ENCODE results near the gene COQ6.

The COQ6 gene

DNA sequence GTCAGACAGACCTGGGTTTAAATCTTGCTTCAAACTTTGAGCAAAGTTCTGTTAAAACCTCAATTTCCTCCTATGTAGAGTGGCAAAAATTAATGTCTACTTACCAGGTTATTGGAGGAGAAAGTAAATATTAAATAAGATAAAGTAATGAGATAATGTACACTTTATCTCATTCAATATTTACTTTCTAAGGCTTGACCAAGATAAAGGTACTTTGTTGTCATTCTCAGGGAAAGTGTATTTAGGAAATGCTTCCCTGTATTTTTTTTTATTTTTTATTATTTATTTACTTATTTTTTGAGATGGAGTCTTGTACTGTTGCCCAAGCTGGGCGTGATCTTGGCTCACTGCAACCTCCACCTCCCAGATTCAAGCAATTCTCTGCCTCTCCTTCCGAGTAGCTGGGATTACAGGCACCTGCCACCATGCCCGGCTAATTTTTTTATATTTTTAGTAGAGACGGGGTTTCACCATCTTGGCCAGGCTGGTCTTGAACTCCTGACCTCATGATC, 4.9 kb upstream of the COQ6 start:
- H3K4me3 ChIP-seq (ENCODE audit: control insufficient read depth, low read depth, low read length) = no peak overlapping the region
- TF ChIP-seq, protein P1, sequence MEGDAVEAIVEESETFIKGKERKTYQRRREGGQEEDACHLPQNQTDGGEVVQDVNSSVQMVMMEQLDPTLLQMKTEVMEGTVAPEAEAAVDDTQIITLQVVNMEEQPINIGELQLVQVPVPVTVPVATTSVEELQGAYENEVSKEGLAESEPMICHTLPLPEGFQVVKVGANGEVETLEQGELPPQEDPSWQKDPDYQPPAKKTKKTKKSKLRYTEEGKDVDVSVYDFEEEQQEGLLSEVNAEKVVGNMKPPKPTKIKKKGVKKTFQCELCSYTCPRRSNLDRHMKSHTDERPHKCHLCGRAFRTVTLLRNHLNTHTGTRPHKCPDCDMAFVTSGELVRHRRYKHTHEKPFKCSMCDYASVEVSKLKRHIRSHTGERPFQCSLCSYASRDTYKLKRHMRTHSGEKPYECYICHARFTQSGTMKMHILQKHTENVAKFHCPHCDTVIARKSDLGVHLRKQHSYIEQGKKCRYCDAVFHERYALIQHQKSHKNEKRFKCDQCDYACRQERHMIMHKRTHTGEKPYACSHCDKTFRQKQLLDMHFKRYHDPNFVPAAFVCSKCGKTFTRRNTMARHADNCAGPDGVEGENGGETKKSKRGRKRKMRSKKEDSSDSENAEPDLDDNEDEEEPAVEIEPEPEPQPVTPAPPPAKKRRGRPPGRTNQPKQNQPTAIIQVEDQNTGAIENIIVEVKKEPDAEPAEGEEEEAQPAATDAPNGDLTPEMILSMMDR (IDR thresholded peaks at IDR 0.05; ENCODE audit: control insufficient read depth, insufficient read depth, low read depth, low read length, missing control alignments) = no peak

DNA sequence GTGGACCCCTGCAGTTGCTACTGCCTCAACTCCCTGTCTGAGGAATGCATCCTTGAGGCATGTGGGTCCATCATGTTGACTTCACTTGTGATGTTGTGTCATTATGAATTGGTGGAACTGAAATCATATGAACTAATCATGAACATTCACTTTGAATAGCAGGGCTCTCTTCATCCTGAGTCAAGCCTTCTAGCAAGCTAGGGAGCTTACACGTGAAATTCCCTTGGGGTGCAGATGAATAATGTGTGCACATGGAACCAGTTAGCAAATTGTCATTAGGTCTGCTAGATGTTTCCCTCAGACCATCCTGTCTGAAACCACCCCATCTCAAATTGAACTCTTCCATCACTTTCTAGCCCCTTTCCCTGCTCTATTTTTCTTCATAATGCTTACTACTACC, 3.6 kb downstream of the COQ6 start:
- no peak overlapping the region for H3K4me3 ChIP-seq (ENCODE audit: control insufficient read depth, low read depth, low read length)
- TF ChIP-seq, protein P1 (IDR thresholded peaks at IDR 0.05; ENCODE audit: control insufficient read depth, insufficient read depth, low read depth, low read length, missing control alignments) = no peak
- DNase-seq (ENCODE audit: low read depth) = no peak

More for the DNA sequence above, 4.9 kb upstream of the COQ6 start:
- DNase-seq (ENCODE audit: low read depth) = no peak

DNA sequence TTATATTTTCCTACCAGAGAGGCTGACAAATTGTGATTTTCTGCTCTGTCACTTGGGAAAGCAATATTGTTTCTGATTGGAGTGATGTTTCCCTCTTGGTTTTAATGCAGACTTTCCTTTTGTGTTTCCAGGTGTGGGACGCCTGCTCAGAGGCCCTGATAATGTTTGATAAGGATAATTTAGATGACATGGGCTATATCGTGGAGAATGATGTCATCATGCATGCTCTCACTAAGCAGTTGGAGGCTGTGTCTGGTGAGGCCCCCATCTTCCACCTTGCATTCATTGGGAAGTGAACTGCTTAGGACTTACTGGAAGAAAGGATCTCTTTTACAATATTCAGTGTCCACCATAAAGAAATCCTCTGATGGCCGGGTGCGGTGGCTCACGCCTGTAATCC, 5.6 kb downstream of the COQ6 start:
- TF ChIP-seq, protein P1 (IDR thresholded peaks at IDR 0.05; ENCODE audit: control insufficient read depth, insufficient read depth, low read depth, low read length, missing control alignments) = no peak
- H3K4me3 ChIP-seq (ENCODE audit: control insufficient read depth, low read depth, low read length) = no peak overlapping the region
- no peak for DNase-seq (ENCODE audit: low read depth)

DNA sequence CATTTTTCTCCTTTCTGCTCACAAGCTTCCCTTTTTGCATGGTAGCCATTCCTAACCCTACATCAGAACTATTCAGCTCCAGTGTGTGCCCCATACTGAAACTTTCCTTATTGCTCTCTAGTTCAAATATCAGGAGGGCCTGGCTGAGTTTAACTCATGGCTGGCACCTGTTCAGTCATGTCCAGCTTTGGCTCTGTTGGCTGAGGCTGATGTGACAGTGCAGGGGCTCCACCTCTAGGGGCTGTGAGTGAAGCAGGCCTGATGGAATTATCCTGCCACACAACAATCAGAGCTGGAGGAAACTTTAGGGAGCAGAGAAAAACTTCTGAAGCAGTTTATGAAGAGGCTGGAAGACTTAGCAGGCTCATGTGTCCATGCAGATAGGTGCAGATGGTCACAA, 8.5 kb downstream of the COQ6 start:
- TF ChIP-seq, protein P1 (IDR thresholded peaks at IDR 0.05; ENCODE audit: control insufficient read depth, insufficient read depth, low read depth, low read length, missing control alignments) = no peak
- DNase-seq (ENCODE audit: low read depth) = no peak
- H3K4me3 ChIP-seq (ENCODE audit: control insufficient read depth, low read depth, low read length) = no peak overlapping the region

DNA sequence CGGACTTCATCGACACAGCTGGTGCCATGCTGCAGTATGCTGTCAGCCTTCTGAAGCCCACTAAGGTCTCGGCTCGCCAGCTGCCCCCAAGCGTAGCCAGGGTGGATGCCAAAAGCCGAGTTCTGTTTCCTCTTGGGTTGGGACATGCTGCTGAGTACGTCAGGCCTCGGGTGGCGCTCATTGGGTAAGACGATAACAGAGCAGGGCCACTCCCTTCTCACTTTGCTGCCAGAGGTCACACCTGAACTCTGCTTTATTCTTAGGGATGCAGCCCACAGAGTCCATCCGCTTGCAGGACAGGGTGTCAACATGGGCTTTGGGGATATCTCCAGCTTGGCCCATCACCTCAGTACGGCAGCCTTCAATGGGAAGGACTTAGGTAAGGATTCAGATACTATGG, 11.1 kb downstream of the COQ6 start:
- no peak for DNase-seq (ENCODE audit: low read depth)
- H3K4me3 ChIP-seq (ENCODE audit: control insufficient read depth, low read depth, low read length) = no peak overlapping the region
- TF ChIP-seq, protein P1 (IDR thresholded peaks at IDR 0.05; ENCODE audit: control insufficient read depth, insufficient read depth, low read depth, low read length, missing control alignments) = no peak

DNA sequence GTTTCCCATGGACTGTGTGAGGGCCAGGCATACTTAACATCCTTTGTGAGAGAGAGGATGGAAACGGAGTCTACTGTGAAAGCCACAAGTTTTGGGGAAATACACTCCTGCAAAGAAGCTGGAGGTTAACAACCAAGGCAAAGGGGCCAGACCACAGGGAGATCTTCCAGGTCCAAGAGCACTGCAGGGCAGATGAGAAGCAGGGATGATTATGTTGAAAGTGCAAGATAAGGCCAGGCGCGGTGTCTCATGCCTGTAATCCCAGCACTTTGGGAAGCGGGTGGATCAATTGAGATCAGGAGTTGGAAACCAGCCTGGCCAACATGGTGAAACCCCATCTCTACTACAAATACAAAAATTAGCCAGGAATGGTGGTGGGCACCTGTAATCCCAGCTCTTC, 15.1 kb downstream of the COQ6 start:
- no peak overlapping the region for H3K4me3 ChIP-seq (ENCODE audit: control insufficient read depth, low read depth, low read length)
- TF ChIP-seq, protein P1 (IDR thresholded peaks at IDR 0.05; ENCODE audit: control insufficient read depth, insufficient read depth, low read depth, low read length, missing control alignments) = no peak
- no peak for DNase-seq (ENCODE audit: low read depth)

DNA sequence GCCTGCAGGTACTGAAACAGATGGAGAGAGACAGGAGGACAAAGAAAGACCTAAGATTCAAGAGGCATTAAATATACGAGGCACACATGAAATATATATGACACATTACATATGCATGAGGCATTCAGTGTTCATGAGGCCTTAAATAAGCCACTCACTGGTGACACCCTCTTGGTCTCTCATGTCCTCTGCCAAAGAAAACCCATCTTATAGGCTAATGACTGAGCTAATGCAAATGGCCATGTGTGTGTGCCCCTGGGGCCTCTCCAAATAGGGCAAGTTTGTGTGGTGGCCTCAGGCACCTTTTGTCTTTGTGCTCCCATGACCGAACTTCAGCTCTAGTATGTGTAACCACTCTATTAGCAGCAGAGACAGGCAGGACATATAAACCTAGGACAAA, 18.8 kb downstream of the COQ6 start:
- TF ChIP-seq, protein P1 (IDR thresholded peaks at IDR 0.05; ENCODE audit: control insufficient read depth, insufficient read depth, low read depth, low read length, missing control alignments) = no peak
- H3K4me3 ChIP-seq (ENCODE audit: control insufficient read depth, low read depth, low read length) = no peak overlapping the region
- DNase-seq (ENCODE audit: low read depth) = no peak

Measured in AG09309 (cell line).